ENCODE results near the gene SENP6.

GRCh38 chr6:75611702-75612375, 10.2 kb downstream of the SENP6 start:
- no peak for TF ChIP-seq CTCF (IDR thresholded peaks at IDR 0.05)
- TF ChIP-seq POLR2A (IDR thresholded peaks at IDR 0.05), result no peak
- TF ChIP-seq POLR2AphosphoS5 (IDR thresholded peaks at IDR 0.05), result no peak

Data from sigmoid colon (tissue), 4 donors.